ENCODE measurements around the gene PHKG2. TPM values are rescaled to one million over a fixed set of nuclear protein-coding genes. Genes with fewer than 3 reads are reported as not detected.

The PHKG2 gene
- total RNA-seq, 2 experiments from 2014 or later, result 24.1 to 27.9 TPM

DNA sequence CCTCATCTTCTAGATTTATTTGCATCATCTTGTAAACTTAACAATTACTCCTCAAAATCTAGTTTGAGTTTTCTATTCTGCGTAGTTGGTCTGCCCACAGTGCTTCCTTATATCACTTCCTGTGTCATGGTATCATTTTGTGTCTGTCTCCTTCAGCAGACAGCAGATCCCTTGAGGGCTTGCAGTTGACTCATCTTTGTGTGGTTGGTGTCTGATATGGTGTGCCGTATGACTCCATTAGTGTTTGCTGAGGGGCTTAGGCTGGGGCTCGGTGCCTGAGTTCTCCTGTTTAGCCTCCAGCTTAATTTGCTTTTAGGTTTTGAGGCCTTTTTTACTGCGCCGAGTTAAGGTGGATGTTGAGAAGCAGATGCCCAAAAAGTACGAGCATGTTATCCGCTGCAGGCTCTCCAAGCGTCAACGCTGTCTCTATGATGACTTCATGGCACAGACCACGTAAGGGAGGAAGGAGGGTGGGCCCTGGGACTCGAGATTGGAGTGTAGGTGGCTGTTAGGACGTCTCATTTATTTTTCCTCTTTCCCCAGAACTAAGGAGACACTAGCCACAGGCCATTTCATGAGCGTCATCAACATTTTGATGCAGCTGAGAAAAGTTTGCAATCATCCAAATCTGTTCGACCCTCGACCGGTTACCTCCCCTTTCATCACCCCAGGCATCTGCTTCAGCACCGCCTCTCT is 32.3 kb upstream of the PHKG2 start:
- intact Hi-C loops (cut with micrococcal nuclease), result loop anchor here (1.0 kb wide), 1 partner anchor 17 kb away; the partner anchor contains the start of gene SRCAP
- Mint-ChIP-seq H3K9me3 (no peaks in the 10 kb centered on the region), H3K4me3 (peak overlapping the region; percentile 42), H3K4me1 (ENCODE audit: low read depth) (peaks cover 37% of the 10 kb centered on the region), H3K36me3 (peaks cover 65% of the 10 kb centered on the region), H3K27ac (peak overlapping the region; percentile 97), H3K27me3 (no peaks in the 10 kb centered on the region)
- DNase-seq, result peak; percentile 63
- POLR2A ChIA-PET, result no interaction called here
- CTCF ChIA-PET, result no interaction called here

DNA sequence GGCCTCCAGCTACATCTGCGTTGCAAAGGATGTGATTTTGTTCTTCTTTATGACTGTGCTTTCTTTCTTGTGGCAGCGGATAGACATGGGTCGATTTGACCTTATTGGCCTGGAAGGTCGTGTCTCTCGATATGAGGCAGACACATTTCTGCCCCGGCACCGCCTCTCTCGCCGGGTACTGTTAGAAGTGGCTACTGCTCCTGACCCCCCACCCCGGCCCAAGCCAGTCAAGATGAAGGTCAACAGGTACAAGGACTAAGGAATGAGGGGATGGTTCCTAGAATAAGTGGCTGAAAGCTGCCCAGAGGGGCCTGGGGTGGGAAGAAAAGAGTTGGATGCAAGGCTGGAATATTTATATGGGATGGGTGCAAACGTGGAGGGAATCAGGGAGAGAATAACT is 28.1 kb upstream of the PHKG2 start:
- DNase-seq, result no peak
- Mint-ChIP-seq H3K4me1 (ENCODE audit: low read depth) (peaks cover 22% of the 10 kb centered on the region), H3K27me3 (no peaks in the 10 kb centered on the region), H3K9me3 (no peaks in the 10 kb centered on the region), H3K36me3 (peaks cover 71% of the 10 kb centered on the region), H3K27ac (no peak overlapping the region), H3K4me3 (no peak overlapping the region)
- POLR2A ChIA-PET, result no interaction called here
- CTCF ChIA-PET, result no interaction called here
- intact Hi-C loops (cut with micrococcal nuclease), result no loop called here

DNA sequence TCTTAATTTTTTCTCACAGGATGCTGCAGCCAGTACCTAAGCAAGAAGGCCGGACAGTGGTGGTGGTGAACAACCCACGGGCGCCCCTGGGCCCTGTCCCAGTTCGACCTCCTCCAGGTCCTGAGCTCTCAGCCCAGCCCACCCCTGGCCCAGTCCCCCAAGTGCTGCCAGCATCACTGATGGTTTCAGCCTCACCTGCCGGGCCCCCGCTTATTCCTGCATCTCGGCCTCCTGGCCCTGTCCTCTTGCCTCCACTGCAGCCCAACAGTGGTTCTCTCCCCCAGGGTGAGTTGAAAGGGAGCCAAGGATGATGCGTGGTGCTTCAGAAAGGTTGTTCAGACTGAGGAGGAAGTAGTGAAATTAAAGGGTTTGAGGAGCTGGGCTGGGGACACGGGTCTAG is 27.5 kb upstream of the PHKG2 start:
- H3K4me3 Mint-ChIP-seq, result no peak overlapping the region
- H3K9me3 Mint-ChIP-seq, result no peaks in the 10 kb centered on the region
- intact Hi-C loops (cut with micrococcal nuclease), result no loop called here
- H3K4me1 Mint-ChIP-seq (ENCODE audit: low read depth), result peaks cover 16% of the 10 kb centered on the region
- DNase-seq, result no peak
- no peaks in the 10 kb centered on the region for H3K27me3 Mint-ChIP-seq
- peaks cover 71% of the 10 kb centered on the region for H3K36me3 Mint-ChIP-seq
- H3K27ac Mint-ChIP-seq, result no peak overlapping the region
- CTCF ChIA-PET, result no interaction called here
- POLR2A ChIA-PET, result no interaction called here

DNA sequence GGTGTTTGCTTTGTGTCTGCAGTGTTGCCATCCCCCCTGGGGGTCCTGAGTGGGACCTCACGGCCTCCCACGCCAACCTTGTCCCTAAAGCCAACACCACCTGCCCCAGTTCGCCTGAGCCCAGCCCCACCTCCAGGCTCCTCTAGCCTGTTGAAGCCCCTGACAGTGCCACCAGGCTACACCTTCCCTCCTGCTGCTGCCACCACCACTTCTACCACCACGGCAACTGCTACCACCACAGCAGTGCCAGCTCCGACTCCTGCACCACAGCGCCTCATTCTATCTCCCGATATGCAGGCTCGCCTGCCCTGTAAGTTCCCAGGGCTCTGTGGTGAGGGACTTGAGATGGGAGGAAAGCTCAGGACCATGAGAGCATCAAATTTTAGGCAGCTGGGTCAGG is 27.1 kb upstream of the PHKG2 start:
- CTCF ChIA-PET, result no interaction called here
- H3K4me1 Mint-ChIP-seq (ENCODE audit: low read depth), result peaks cover 11% of the 10 kb centered on the region
- POLR2A ChIA-PET, result no interaction called here
- H3K9me3 Mint-ChIP-seq, result no peaks in the 10 kb centered on the region
- intact Hi-C loops (cut with micrococcal nuclease), result no loop called here
- no peaks in the 10 kb centered on the region for H3K27me3 Mint-ChIP-seq
- no peak for DNase-seq
- H3K36me3 Mint-ChIP-seq, result peaks cover 69% of the 10 kb centered on the region
- H3K27ac Mint-ChIP-seq, result no peak overlapping the region
- H3K4me3 Mint-ChIP-seq, result no peak overlapping the region

DNA sequence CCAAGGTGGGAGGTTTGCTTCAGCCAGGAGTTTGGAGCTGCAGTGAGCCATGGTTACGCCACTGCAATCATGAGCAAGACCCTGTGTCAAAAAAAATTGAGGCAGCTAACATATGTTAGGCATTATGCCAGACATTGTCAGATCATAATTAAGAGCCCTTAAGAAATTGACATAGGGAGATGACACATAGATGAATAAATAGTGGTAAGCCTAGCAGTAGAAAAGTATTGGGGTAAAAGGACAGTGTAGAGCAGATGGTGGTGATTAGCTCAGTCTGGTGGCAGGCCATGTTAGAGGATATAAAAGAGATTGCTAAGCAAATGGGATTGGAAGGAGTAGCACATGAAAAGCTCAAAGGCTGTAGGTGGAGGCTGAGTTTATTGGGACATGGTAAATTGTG is 26.6 kb upstream of the PHKG2 start:
- CTCF ChIA-PET, result no interaction called here
- Mint-ChIP-seq H3K4me3 (no peak overlapping the region), H3K36me3 (peaks cover 65% of the 10 kb centered on the region), H3K27ac (no peak overlapping the region), H3K4me1 (ENCODE audit: low read depth) (peaks cover 7% of the 10 kb centered on the region), H3K27me3 (no peaks in the 10 kb centered on the region), H3K9me3 (no peaks in the 10 kb centered on the region)
- POLR2A ChIA-PET, result no interaction called here
- intact Hi-C loops (cut with micrococcal nuclease), result no loop called here
- DNase-seq, result no peak

DNA sequence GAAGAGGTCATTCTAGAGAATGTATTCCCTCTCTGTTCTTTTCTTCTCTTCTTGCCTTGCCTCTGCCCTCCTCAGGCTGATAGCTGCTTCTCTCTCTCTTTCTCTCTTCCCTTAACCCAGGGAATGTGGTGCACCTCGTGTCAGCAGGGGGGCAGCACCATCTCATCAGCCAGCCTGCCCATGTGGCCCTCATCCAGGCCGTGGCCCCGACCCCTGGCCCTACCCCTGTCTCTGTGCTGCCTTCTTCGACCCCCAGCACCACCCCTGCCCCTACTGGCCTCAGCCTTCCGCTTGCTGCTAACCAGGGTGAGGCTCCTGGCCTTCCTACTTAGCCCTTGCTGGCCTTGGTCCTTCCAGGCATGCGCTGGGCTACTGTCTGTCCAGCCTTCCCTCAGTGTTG is 25.8 kb upstream of the PHKG2 start:
- Mint-ChIP-seq H3K9me3 (no peaks in the 10 kb centered on the region), H3K27me3 (no peaks in the 10 kb centered on the region), H3K27ac (no peak overlapping the region), H3K4me3 (no peak overlapping the region), H3K36me3 (peaks cover 61% of the 10 kb centered on the region), H3K4me1 (ENCODE audit: low read depth) (peaks cover 2% of the 10 kb centered on the region)
- POLR2A ChIA-PET, result no interaction called here
- CTCF ChIA-PET, result no interaction called here
- no peak for DNase-seq
- intact Hi-C loops (cut with micrococcal nuclease), result no loop called here

DNA sequence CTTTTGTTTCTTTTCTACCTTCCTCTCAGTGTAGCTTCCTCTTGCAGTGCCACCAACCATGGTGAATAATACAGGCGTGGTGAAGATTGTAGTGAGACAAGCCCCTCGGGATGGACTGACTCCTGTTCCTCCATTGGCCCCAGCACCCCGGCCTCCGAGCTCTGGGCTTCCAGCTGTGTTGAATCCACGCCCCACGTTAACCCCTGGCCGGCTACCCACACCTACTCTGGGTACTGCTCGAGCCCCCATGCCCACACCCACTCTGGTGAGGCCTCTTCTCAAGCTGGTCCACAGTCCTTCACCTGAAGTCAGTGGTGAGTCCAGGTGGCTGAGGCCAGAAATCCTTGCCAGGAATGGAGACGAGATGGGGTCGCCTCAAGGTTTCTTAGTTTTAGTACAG is 25.3 kb upstream of the PHKG2 start:
- ChIA-PET CTCF (no interaction called here), POLR2A (no interaction called here)
- no peaks in the 10 kb centered on the region for H3K27me3 Mint-ChIP-seq
- H3K4me3 Mint-ChIP-seq, result no peak overlapping the region
- no peaks in the 10 kb centered on the region for H3K9me3 Mint-ChIP-seq
- H3K36me3 Mint-ChIP-seq, result peaks cover 63% of the 10 kb centered on the region
- H3K4me1 Mint-ChIP-seq (ENCODE audit: low read depth), result peaks cover 3% of the 10 kb centered on the region
- DNase-seq, result no peak
- intact Hi-C loops (cut with micrococcal nuclease), result no loop called here
- no peak overlapping the region for H3K27ac Mint-ChIP-seq

DNA sequence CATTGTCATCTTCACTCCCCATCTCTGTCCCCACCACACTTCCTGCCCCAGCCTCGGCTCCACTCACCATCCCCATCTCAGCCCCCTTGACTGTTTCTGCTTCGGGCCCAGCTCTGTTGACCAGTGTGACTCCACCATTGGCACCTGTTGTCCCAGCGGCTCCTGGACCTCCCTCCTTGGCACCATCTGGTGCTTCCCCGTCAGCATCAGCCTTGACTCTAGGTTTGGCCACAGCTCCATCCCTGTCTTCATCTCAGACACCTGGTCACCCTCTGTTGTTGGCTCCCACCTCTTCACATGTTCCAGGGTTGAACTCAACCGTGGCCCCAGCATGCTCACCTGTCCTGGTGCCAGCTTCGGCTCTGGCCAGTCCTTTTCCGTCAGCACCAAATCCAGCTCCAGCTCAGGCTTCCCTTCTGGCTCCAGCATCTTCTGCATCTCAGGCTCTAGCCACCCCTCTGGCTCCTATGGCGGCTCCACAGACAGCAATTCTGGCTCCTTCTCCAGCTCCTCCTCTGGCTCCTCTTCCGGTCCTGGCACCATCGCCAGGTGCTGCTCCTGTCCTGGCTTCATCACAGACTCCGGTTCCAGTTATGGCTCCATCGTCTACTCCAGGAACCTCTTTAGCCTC is 24.4 kb upstream of the PHKG2 start:
- CTCF ChIA-PET, result interaction anchor here (0.7 kb wide), 1 partner anchor 91 kb away, joined by 3 read pairs; no protein-coding TSS in a partner anchor
- no peaks in the 10 kb centered on the region for H3K9me3 Mint-ChIP-seq
- no peaks in the 10 kb centered on the region for H3K27me3 Mint-ChIP-seq
- H3K4me1 Mint-ChIP-seq (ENCODE audit: low read depth), result peaks cover 4% of the 10 kb centered on the region
- peak overlapping the region; percentile 58 for H3K27ac Mint-ChIP-seq
- intact Hi-C loops (cut with micrococcal nuclease), result no loop called here
- peaks cover 69% of the 10 kb centered on the region for H3K36me3 Mint-ChIP-seq
- H3K4me3 Mint-ChIP-seq, result no peak overlapping the region
- no peak for DNase-seq
- POLR2A ChIA-PET, result interaction anchor here (0.6 to 1.2 kb wide), 2 partner anchors 11 to 12 kb away, joined by 3 read pairs; no protein-coding TSS in a partner anchor

DNA sequence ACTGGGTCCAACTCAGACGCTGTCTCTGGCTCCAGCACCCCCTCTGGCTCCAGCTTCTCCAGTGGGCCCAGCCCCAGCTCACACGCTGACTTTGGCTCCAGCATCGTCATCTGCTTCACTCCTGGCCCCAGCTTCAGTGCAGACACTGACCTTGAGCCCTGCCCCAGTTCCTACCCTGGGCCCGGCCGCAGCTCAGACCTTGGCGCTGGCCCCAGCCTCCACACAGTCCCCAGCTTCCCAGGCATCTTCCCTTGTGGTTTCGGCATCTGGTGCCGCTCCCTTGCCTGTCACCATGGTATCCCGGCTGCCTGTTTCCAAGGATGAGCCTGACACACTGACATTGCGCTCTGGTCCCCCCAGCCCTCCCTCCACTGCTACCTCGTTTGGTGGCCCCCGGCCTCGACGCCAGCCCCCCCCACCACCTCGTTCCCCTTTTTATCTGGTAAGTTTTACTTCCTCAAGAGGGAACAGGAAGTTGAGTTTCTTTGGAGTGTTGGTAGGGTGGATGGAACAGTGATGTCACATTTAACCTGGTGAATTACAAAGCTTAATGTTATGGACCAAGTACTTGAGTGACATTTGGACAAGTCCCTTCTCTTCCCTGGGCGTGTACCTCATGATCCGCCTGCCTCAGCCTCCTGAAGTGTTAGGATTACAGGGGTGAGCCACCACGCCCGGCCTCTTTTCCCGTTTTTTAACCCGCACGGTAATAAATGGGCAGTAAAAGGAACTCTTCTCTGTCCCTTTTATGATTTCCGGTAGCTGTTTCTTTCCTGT is 23.4 kb upstream of the PHKG2 start:
- Mint-ChIP-seq H3K4me3 (no peak overlapping the region), H3K36me3 (peaks cover 71% of the 10 kb centered on the region), H3K4me1 (ENCODE audit: low read depth) (peaks cover 4% of the 10 kb centered on the region), H3K9me3 (no peaks in the 10 kb centered on the region), H3K27ac (peak overlapping the region; percentile 42), H3K27me3 (no peaks in the 10 kb centered on the region)
- DNase-seq, result no peak
- ChIA-PET CTCF (no interaction called here), POLR2A (no interaction called here)
- intact Hi-C loops (cut with micrococcal nuclease), result no loop called here

DNA sequence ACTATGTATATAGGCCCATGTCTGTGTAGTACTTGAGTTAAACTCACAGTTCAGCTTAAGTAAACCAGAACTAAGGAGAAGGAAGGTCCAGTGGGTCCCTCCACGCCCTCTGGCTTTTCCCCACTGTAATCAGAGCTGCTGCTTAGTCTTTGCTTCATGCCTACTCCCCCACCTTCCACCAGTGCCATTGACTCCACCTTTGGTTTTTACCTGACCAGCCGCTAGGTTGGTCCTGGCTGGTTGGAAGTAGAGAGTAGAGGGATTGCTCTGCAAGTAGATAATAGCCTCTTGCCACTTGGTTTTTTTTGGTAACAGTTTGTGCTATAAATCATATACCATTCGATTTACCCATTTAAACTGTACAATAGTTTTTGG is 22.8 kb upstream of the PHKG2 start:
- Mint-ChIP-seq H3K36me3 (peaks cover 71% of the 10 kb centered on the region), H3K4me1 (ENCODE audit: low read depth) (peaks cover 4% of the 10 kb centered on the region), H3K27ac (no peak overlapping the region), H3K9me3 (no peaks in the 10 kb centered on the region), H3K4me3 (no peak overlapping the region), H3K27me3 (no peaks in the 10 kb centered on the region)
- intact Hi-C loops (cut with micrococcal nuclease), result no loop called here
- ChIA-PET CTCF (no interaction called here), POLR2A (no interaction called here)
- no peak for DNase-seq

DNA sequence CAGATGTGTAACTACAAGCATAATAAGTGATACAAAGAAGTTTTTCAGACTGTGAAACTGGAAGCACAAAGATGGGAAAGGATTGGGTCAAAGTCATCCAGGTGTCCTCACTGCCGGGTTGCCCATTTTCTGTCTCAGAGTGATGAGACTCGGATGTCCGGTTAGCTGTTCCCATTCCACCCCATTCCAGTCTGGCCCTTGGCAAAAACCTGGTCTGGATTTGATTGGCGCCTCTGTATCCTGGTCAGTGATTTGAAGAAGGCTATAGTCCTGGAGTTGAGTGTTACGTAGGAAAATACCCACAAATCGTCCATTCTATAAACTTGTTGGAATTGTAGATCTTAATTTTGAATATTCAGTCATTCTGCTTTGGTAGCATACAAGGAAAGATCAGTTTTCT is 19.9 kb upstream of the PHKG2 start:
- ChIA-PET POLR2A (no interaction called here), CTCF (no interaction called here)
- no peak for DNase-seq
- intact Hi-C loops (cut with micrococcal nuclease), result no loop called here
- Mint-ChIP-seq H3K4me3 (no peak overlapping the region), H3K36me3 (peaks cover 59% of the 10 kb centered on the region), H3K27me3 (no peaks in the 10 kb centered on the region), H3K4me1 (ENCODE audit: low read depth) (peaks cover 9% of the 10 kb centered on the region), H3K9me3 (no peaks in the 10 kb centered on the region), H3K27ac (no peak overlapping the region)

DNA sequence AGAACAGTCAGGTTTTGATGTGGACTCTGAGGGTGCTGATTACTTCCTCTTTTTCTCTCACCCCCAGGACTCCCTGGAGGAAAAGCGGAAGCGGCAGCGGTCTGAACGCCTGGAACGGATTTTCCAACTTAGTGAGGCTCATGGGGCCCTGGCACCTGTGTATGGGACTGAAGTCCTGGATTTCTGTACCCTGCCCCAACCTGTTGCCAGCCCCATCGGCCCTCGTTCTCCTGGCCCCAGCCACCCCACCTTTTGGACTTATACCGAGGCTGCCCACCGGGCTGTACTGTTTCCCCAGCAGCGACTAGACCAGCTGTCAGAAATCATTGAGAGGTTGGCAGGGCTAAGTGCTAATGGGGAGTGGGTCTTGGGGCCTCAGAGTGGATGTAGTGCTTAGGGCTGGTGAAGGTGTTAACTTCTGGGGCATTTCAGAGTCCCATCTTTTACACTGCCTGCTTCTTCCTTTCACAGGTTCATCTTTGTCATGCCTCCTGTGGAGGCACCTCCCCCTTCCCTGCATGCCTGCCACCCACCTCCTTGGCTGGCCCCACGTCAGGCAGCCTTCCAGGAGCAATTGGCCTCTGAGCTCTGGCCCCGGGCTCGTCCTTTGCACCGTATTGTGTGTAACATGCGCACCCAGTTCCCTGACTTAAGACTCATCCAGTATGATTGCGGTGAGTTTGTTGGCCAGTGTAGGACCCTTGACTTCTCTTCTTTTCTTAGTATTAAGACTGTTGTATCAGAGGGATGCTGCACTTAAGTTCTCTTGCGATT is 19.1 kb upstream of the PHKG2 start:
- H3K9me3 Mint-ChIP-seq, result no peaks in the 10 kb centered on the region
- no peak overlapping the region for H3K27ac Mint-ChIP-seq
- intact Hi-C loops (cut with micrococcal nuclease), result no loop called here
- peaks cover 59% of the 10 kb centered on the region for H3K36me3 Mint-ChIP-seq
- H3K4me3 Mint-ChIP-seq, result no peak overlapping the region
- DNase-seq, result no peak
- ChIA-PET CTCF (interaction anchor here (1.2 kb wide), 1 partner anchor 116 kb away, joined by 3 read pairs; no protein-coding TSS in a partner anchor), POLR2A (no interaction called here)
- H3K4me1 Mint-ChIP-seq (ENCODE audit: low read depth), result peaks cover 9% of the 10 kb centered on the region
- H3K27me3 Mint-ChIP-seq, result no peaks in the 10 kb centered on the region
